ENCODE results near the gene CABLES2. TPM values are rescaled to one million over a fixed set of nuclear protein-coding genes. Genes with fewer than 3 reads are reported as not detected.
A peak's percentile ranks its signal among the peaks of the same experiment; 100 is the strongest.

Gene CABLES2
- total RNA-seq, 1 experiment from 2014 or later, result 8.9 TPM

DNA sequence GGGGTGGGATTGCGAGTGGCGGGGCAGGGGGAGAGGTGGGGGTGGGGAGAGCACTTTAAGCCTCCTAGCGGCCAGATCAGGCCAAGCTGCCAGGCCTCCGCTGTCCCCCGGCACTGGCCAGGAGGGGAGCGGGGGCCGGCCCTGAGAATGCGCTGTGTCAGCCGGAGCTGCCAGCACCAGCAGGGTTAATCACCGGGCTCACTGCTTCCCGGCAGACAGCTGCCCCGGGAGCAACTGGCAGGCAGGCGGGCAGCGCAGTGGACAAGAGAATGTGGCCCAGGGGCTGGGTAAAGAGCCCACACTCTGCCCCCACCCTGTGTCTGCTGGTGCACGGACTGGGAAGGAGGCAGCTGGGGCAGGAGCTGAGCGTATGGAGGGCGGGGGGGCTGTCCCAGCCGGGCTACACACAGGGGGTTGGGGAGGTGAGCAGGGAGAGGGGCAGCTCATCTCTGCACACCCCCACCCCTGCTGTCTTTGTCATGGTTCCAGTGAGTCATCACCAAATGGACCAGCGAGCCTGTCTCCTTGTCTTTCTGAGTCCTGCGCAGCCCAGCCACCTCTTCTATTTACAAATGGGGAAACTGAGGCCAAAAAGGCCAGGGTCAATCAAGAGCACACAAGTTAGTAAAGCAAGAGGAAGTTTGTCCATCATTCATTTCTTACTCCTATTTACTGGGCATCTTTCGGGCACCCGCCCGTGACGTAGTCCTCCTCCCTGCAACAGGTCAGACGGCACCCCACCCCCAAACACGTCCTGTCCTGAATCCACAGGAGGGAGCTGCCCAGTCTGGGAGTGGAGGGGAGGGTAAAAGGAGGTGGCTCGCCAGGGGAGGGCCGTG lies 37.9 kb downstream of the CABLES2 start:
- TF ChIP-seq, protein P1, sequence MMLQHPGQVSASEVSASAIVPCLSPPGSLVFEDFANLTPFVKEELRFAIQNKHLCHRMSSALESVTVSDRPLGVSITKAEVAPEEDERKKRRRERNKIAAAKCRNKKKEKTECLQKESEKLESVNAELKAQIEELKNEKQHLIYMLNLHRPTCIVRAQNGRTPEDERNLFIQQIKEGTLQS (IDR thresholded peaks at IDR 0.05), result no peak
- TF ChIP-seq, protein P2, sequence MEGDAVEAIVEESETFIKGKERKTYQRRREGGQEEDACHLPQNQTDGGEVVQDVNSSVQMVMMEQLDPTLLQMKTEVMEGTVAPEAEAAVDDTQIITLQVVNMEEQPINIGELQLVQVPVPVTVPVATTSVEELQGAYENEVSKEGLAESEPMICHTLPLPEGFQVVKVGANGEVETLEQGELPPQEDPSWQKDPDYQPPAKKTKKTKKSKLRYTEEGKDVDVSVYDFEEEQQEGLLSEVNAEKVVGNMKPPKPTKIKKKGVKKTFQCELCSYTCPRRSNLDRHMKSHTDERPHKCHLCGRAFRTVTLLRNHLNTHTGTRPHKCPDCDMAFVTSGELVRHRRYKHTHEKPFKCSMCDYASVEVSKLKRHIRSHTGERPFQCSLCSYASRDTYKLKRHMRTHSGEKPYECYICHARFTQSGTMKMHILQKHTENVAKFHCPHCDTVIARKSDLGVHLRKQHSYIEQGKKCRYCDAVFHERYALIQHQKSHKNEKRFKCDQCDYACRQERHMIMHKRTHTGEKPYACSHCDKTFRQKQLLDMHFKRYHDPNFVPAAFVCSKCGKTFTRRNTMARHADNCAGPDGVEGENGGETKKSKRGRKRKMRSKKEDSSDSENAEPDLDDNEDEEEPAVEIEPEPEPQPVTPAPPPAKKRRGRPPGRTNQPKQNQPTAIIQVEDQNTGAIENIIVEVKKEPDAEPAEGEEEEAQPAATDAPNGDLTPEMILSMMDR (IDR thresholded peaks at IDR 0.05 in 2 of 3, conservative IDR thresholded peaks at IDR 0.05 in 1 of 3; ENCODE audit: borderline replicate concordance in 1 of 3, insufficient read depth in 1 of 3, low read depth in 2 of 3, low read length in 2 of 3), result peak in 2 of 3 experiments; percentile 33 to 44; a peak in 3 of 6 replicates
- intact Hi-C loops (cut with micrococcal nuclease), result loop anchor here (5.0 kb wide), 1 partner anchor 67 kb away; the partner anchor contains the start of gene ADRM1
- H3K27me3 ChIP-seq (ENCODE audit: insufficient read depth, low read length), result no peaks in the 10 kb centered on the region
- no peaks in the 10 kb centered on the region for H4K20me1 ChIP-seq (ENCODE audit: insufficient read depth)
- RAD21 ChIA-PET (ENCODE audit: low non-redundant PET in 1 of 2, low total read pairs in 2 of 2, uncharacterized antibody in 2 of 2, unreplicated experiment in 2 of 2), result interaction anchor here in 1 of 2 experiments (0.6 kb wide), 1 partner anchor 11 kb away, joined by 6 read pairs; no protein-coding TSS in a partner anchor
- BruUV-seq (replicated peaks), result no TSS peak
- no peaks in the 10 kb centered on the region for H3K36me3 ChIP-seq (ENCODE audit: control insufficient read depth in 1 of 2, insufficient read depth in 2 of 2, low read length in 2 of 2)
- CTCF ChIA-PET, result interaction anchor here (0.5 to 1.7 kb wide), 5 partner anchors 9 to 235 kb away, joined by 3 to 10 read pairs (median 4); no protein-coding TSS in a partner anchor
- H3K79me2 ChIP-seq (ENCODE audit: insufficient read depth, low read length), result peaks cover 28% of the 10 kb centered on the region
- H3K27ac ChIP-seq (ENCODE audit: low read depth, low read length), result peak overlapping the region; percentile 74; the same call in 1 of the 2 replicates
- H2AFZ ChIP-seq (ENCODE audit: low read depth, low read length, poor library complexity, severe bottlenecking), result no peak overlapping the region
- no peaks in the 10 kb centered on the region for H3K9me3 ChIP-seq (ENCODE audit: control insufficient read depth in 1 of 2, insufficient read depth in 1 of 2, low read depth in 1 of 2, low read length in 2 of 2)
- H3K4me3 ChIP-seq (replicated peaks in 1 of 2; ENCODE audit: low read depth in 1 of 2, low read length in 2 of 2), result peak overlapping the region; percentile 34 to 83
- peak; percentile 36 for ATAC-seq
- H3K9ac ChIP-seq (ENCODE audit: low read length), result peak overlapping the region; percentile 51
- POLR2A ChIA-PET, result interaction anchor here (0.9 to 1.6 kb wide), 5 partner anchors 10 to 19 kb away, joined by 3 to 9 read pairs (median 5); partner anchors contain the start of gene RPS21
- DNase-seq (ENCODE audit: low read depth, low spot score), result no peak
- peaks cover 53 to 65% of the 10 kb centered on the region in 2 experiments for H3K4me1 ChIP-seq (ENCODE audit: control insufficient read depth in 1 of 2, insufficient read depth in 2 of 2, low read length in 2 of 2)
- H3K4me2 ChIP-seq (ENCODE audit: low read length), result peak overlapping the region; percentile 100
- H3K9me2 ChIP-seq (ENCODE audit: insufficient read depth), result no peaks in the 10 kb centered on the region
